ENCODE data around the gene CDK5. TPM values are rescaled to one million over a fixed set of nuclear protein-coding genes. Genes with fewer than 3 reads are reported as not detected.

Gene CDK5
- total RNA-seq, 2 donors from 2014 or later = 2.3 to 6.3 TPM

DNA sequence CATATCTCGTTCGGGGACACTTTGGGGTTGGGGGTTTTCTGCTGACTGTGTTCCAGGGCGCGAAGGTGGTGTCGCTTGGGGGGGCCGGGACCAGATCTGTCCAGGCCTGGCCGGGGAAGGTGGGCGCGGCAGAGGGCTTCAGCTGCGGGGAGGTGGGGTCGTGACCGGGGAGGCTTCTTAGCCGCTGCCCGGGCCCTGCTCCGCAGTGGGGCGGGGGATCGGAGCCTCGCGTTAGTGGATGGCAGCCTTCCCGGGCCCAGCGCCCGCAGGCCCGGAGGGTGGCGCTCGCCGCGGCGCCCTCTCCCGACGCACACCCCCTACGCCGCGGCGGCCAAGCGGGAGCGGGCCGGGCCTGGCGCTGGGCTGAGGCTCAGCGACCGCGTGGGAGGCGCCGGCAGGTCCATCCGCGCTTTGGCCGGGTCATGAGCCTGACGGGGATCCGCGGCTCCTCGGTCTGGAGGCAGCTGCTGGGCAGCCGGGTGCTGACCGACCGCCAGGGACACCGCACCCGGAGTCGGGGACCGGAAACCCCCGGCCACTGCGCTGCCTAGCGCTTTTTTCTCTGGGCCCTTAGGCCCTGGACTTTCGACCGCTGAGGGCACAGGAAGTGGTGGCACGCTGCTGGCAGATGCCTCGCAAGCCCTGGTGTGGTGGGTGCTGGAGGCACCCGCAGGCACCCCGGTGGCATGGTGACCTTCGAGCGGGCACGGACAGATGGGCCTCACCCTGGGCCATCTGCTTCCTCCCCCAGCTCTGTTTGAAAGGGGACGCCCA is 29.7 kb upstream of the CDK5 start:
- H3K9me3 ChIP-seq = no peaks in the 10 kb centered on the region
- ATAC-seq = peak; percentile 55
- H3K36me3 ChIP-seq (replicated peaks in 1 of 2; ENCODE audit: insufficient read depth in 1 of 2, low read depth in 2 of 2) = no peaks in the 10 kb centered on the region
- peaks cover 73% of the 10 kb centered on the region for H3K4me1 ChIP-seq
- DNase-seq = peak; percentile 69 to 79 (median 74)
- intact Hi-C loops (cut with DNase I) = no loop called here
- no peaks in the 10 kb centered on the region for H3K27me3 ChIP-seq
- 0 to 1% methylated on average over 15 to 64 of the region's 70 CpGs for WGBS, 2 donors
- H3K27ac ChIP-seq = peak overlapping the region; percentile 84 to 89 (median 88)
- TF ChIP-seq, protein P1, sequence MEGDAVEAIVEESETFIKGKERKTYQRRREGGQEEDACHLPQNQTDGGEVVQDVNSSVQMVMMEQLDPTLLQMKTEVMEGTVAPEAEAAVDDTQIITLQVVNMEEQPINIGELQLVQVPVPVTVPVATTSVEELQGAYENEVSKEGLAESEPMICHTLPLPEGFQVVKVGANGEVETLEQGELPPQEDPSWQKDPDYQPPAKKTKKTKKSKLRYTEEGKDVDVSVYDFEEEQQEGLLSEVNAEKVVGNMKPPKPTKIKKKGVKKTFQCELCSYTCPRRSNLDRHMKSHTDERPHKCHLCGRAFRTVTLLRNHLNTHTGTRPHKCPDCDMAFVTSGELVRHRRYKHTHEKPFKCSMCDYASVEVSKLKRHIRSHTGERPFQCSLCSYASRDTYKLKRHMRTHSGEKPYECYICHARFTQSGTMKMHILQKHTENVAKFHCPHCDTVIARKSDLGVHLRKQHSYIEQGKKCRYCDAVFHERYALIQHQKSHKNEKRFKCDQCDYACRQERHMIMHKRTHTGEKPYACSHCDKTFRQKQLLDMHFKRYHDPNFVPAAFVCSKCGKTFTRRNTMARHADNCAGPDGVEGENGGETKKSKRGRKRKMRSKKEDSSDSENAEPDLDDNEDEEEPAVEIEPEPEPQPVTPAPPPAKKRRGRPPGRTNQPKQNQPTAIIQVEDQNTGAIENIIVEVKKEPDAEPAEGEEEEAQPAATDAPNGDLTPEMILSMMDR (IDR thresholded peaks at IDR 0.05) = peak in 4 of 7 experiments; percentile 15 to 55 (median 38)
- TF ChIP-seq POLR2A (IDR thresholded peaks at IDR 0.05) = peak; percentile 41 to 47 (median 45)
- peak overlapping the region; percentile 83 to 84 for H3K4me3 ChIP-seq

DNA sequence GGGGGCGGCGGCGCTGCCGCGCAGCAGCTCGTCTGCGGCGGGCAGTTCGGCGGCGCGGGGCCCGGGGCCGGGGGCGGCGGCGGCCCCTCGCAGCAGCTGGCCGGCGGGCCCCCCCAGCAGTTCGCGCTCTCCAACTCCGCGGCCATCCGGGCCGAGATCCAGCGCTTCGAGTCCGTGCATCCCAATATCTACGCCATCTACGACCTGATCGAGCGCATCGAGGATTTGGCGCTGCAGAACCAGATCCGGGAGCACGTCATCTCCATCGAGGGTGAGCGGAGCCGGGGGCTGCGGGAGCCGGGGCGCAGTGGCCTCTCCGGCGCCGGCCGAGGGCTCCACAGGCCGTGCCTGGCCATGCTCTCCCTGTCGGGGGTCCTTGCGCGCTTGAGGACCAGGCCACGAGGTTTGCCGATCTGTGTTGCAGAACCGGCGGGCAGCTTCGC is 29.1 kb upstream of the CDK5 start:
- Histone ChIP-seq H3K27me3 (no peaks in the 10 kb centered on the region), H3K36me3 (replicated peaks in 1 of 2; ENCODE audit: insufficient read depth in 1 of 2, low read depth in 2 of 2) (no peaks in the 10 kb centered on the region), H3K4me1 (peaks cover 79% of the 10 kb centered on the region), H3K4me3 (peak overlapping the region; percentile 83 to 84), H3K9me3 (no peaks in the 10 kb centered on the region), H3K27ac (peak overlapping the region; percentile 84 to 89 (median 88))
- intact Hi-C loops (cut with DNase I) = no loop called here
- ATAC-seq (peak; percentile 3), DNase-seq (peak in 2 of 4 donors; percentile 49 to 55)
- TF ChIP-seq, protein P1 (IDR thresholded peaks at IDR 0.05) = no peak
- no peak for TF ChIP-seq POLR2A (IDR thresholded peaks at IDR 0.05)
- WGBS, 2 donors = 0 to 1% methylated on average over 5 to 52 of the region's 56 CpGs

GRCh38 chr7:151085691-151086620 is 28.3 kb upstream of the CDK5 start, which contains the start of gene AGAP3:
Gene AGAP3 (plus strand): TSS chr7:151086475. CDS start chr7:151086742, 267 bp downstream.
- DNase-seq (peak; percentile 90 to 94 (median 92)), ATAC-seq (peak; percentile 71)
- peak within 1 kb of the TSS; percentile 87 to 92 (median 88) for H3K27ac ChIP-seq
- H3K27me3 ChIP-seq = no peaks in the 10 kb centered on the region
- peaks cover 79% of the 10 kb centered on the region for H3K4me1 ChIP-seq
- TF ChIP-seq POLR2A (IDR thresholded peaks at IDR 0.05) = peak; percentile 67 to 86 (median 83)
- TF ChIP-seq, protein P1 (IDR thresholded peaks at IDR 0.05) = no peak
- intact Hi-C loops (cut with DNase I) = no loop called here
- WGBS, 2 donors = 1% methylated on average over 5 to 45 of the region's 84 CpGs
- H3K36me3 ChIP-seq (replicated peaks in 1 of 2; ENCODE audit: insufficient read depth in 1 of 2, low read depth in 2 of 2) = no peaks in the 10 kb centered on the region
- peak within 1 kb of the TSS; percentile 83 to 84 for H3K4me3 ChIP-seq
- H3K9me3 ChIP-seq = no peaks in the 10 kb centered on the region

DNA sequence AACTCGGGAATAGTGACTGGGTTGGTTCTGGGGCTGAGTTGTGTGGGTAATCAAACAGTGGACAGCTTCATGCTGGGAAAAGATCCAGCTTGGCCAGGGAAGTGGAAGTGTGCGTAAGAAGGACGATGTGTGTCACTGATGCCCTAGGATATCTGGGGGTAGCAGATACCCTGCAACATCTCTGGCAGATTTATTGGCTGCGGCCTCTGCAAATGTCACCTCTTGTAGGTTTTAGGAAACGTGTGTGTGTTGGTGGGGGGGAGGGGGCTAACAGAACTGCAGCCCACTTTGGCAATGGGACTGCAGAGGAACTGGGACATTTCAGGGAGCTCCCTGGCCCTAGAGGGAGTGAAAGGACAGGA is 27.6 kb upstream of the CDK5 start:
- Histone ChIP-seq H3K27me3 (no peaks in the 10 kb centered on the region), H3K27ac (peak overlapping the region; percentile 80 to 92 (median 85)), H3K36me3 (replicated peaks in 1 of 2; ENCODE audit: insufficient read depth in 1 of 2, low read depth in 2 of 2) (no peaks in the 10 kb centered on the region), H3K9me3 (no peaks in the 10 kb centered on the region), H3K4me1 (peaks cover 75% of the 10 kb centered on the region), H3K4me3 (no peak overlapping the region)
- no peak for ATAC-seq
- intact Hi-C loops (cut with DNase I) = no loop called here
- DNase-seq = peak in 3 of 4 donors; percentile 48 to 66 (median 62)
- no peak for TF ChIP-seq POLR2A (IDR thresholded peaks at IDR 0.05)
- TF ChIP-seq, protein P1 (IDR thresholded peaks at IDR 0.05) = no peak
- WGBS, 2 donors = 24 to 31% methylated on average over 5 of the region's 5 CpGs

Data from body of pancreas (tissue), 4 donors.